ENCODE results near the gene ZBTB40.

GRCh38 chr1:22494144-22494543 lies 42.5 kb downstream of the ZBTB40 start:
- no peak for TF ChIP-seq CTCF (IDR thresholded peaks at IDR 0.05 in 2 of 3, conservative IDR thresholded peaks at IDR 0.05 in 1 of 3; ENCODE audit: borderline replicate concordance in 1 of 3, insufficient read depth in 1 of 3, low read depth in 2 of 3, low read length in 2 of 3)
- no peak for TF ChIP-seq POLR2A (IDR thresholded peaks at IDR 0.05; ENCODE audit: borderline replicate concordance, extremely low read depth, insufficient read depth, insufficient read length)
- TF ChIP-seq POLR2AphosphoS5 (IDR thresholded peaks at IDR 0.05; ENCODE audit: low read depth, low read length): no peak
- TF ChIP-seq EZH2phosphoT487 (IDR thresholded peaks at IDR 0.05; ENCODE audit: borderline replicate concordance): no peak
- TF ChIP-seq MAX (IDR thresholded peaks at IDR 0.05): no peak
- TF ChIP-seq REST (IDR thresholded peaks at IDR 0.05; ENCODE audit: low read depth): no peak
- TF ChIP-seq SIN3A (IDR thresholded peaks at IDR 0.05; ENCODE audit: low read depth): no peak
- no peak for TF ChIP-seq RAD21 (IDR thresholded peaks at IDR 0.05; ENCODE audit: low read depth)
- no peak for TF ChIP-seq ZNF274 (IDR thresholded peaks at IDR 0.05; ENCODE audit: low read depth, low read length)
- TF ChIP-seq EGR1 (IDR thresholded peaks at IDR 0.05; ENCODE audit: low read depth): no peak

Measured in HCT116 (cell line).